ENCODE measurements around the gene HOMER2. TPM values are rescaled to one million over a fixed set of nuclear protein-coding genes. Genes with fewer than 3 reads are reported as not detected.

The HOMER2 gene
- total RNA-seq, 1 experiment from 2014 or later, result 49.4 TPM

GRCh38 chr15:82847703-82848102, 104.8 kb downstream of the HOMER2 start:
- no TSS peak for BruUV-seq (replicated peaks)
- Mint-ChIP-seq H3K27ac (ENCODE audit: unreplicated experiment) (no peak overlapping the region), H3K27me3 (ENCODE audit: unreplicated experiment) (no peaks in the 10 kb centered on the region), H3K36me3 (ENCODE audit: insufficient read depth, unreplicated experiment) (peaks cover 10% of the 10 kb centered on the region), H3K4me1 (ENCODE audit: low read depth, unreplicated experiment) (no peaks in the 10 kb centered on the region), H3K4me3 (ENCODE audit: low read depth, unreplicated experiment) (no peak overlapping the region), H3K9me3 (ENCODE audit: low read depth, unreplicated experiment) (no peaks in the 10 kb centered on the region)
- CTCF ChIA-PET, result no interaction called here
- DNase-seq, result no peak
- intact Hi-C loops (cut with micrococcal nuclease; ENCODE audit: unreplicated experiment), result no loop called here
- no peak for TF ChIP-seq CTCF (IDR thresholded peaks at IDR 0.05; ENCODE audit: unreplicated experiment)

- Mint-ChIP-seq H3K27me3 (ENCODE audit: unreplicated experiment) (no peaks in the 10 kb centered on the region), H3K4me1 (ENCODE audit: low read depth, unreplicated experiment) (no peaks in the 10 kb centered on the region), H3K4me3 (ENCODE audit: low read depth, unreplicated experiment) (no peak overlapping the region), H3K36me3 (ENCODE audit: insufficient read depth, unreplicated experiment) (peaks cover 10% of the 10 kb centered on the region), H3K27ac (ENCODE audit: unreplicated experiment) (no peak overlapping the region), H3K9me3 (ENCODE audit: low read depth, unreplicated experiment) (no peaks in the 10 kb centered on the region)
- DNase-seq, result no peak
- CTCF ChIA-PET, result no interaction called here
- TF ChIP-seq CTCF (IDR thresholded peaks at IDR 0.05; ENCODE audit: unreplicated experiment), result no peak
- BruUV-seq (replicated peaks), result no TSS peak
- intact Hi-C loops (cut with micrococcal nuclease; ENCODE audit: unreplicated experiment), result no loop called here
Measured at GRCh38 chr15:82846621-82847020, 105.9 kb downstream of the HOMER2 start.

- BruUV-seq (replicated peaks), result no TSS peak
Measured at GRCh38 chr15:82845686-82846085, 106.8 kb downstream of the HOMER2 start.

GRCh38 chr15:82843566-82843965, 109.0 kb downstream of the HOMER2 start:
- no TSS peak for BruUV-seq (replicated peaks)
- Mint-ChIP-seq H3K4me1 (ENCODE audit: low read depth, unreplicated experiment) (no peaks in the 10 kb centered on the region), H3K9me3 (ENCODE audit: low read depth, unreplicated experiment) (no peaks in the 10 kb centered on the region), H3K36me3 (ENCODE audit: insufficient read depth, unreplicated experiment) (peaks cover 9% of the 10 kb centered on the region), H3K4me3 (ENCODE audit: low read depth, unreplicated experiment) (no peak overlapping the region), H3K27me3 (ENCODE audit: unreplicated experiment) (no peaks in the 10 kb centered on the region), H3K27ac (ENCODE audit: unreplicated experiment) (no peak overlapping the region)
- TF ChIP-seq CTCF (IDR thresholded peaks at IDR 0.05; ENCODE audit: unreplicated experiment), result no peak
- DNase-seq, result no peak
- CTCF ChIA-PET, result no interaction called here
- intact Hi-C loops (cut with micrococcal nuclease; ENCODE audit: unreplicated experiment), result no loop called here

More at GRCh38 chr15:82845686-82846085, 106.8 kb downstream of the HOMER2 start:
- peaks cover 10% of the 10 kb centered on the region for H3K36me3 Mint-ChIP-seq (ENCODE audit: insufficient read depth, unreplicated experiment)
- no peak for DNase-seq
- H3K9me3 Mint-ChIP-seq (ENCODE audit: low read depth, unreplicated experiment), result no peaks in the 10 kb centered on the region
- intact Hi-C loops (cut with micrococcal nuclease; ENCODE audit: unreplicated experiment), result no loop called here
- H3K27ac Mint-ChIP-seq (ENCODE audit: unreplicated experiment), result no peak overlapping the region
- H3K4me1 Mint-ChIP-seq (ENCODE audit: low read depth, unreplicated experiment), result no peaks in the 10 kb centered on the region
- no peak for TF ChIP-seq CTCF (IDR thresholded peaks at IDR 0.05; ENCODE audit: unreplicated experiment)
- CTCF ChIA-PET, result no interaction called here
- H3K27me3 Mint-ChIP-seq (ENCODE audit: unreplicated experiment), result no peaks in the 10 kb centered on the region
- no peak overlapping the region for H3K4me3 Mint-ChIP-seq (ENCODE audit: low read depth, unreplicated experiment)

All from Calu3 (cell line).